Natural killer cell (primary cell): Measurements from ENCODE around the gene TRIM26. TPM values are rescaled to one million over a fixed set of nuclear protein-coding genes. Genes with fewer than 3 reads are reported as not detected.

Source experiments
- ATAC-seq, 3 donors: fragments of 150-1000 bp in 2 of 3; fragments of 200-7000 bp in 1 of 3; cut with Tn5 transposase; 1 replicate in 1 of 3; 2 replicates in 2 of 3; pipeline ENCODE4 v1.10.0; 2021; ENCODE audit warnings: mild to moderate bottlenecking in 2 of 3, moderate library complexity in 2 of 3
- DNase-seq, 2 donors: peaks; one replicate each; pipeline versions ENCODE4 v3.0.0 to v3.0.0-alpha.2; 2013 to 2021; ENCODE audit warnings: mixed read lengths in 1 of 2
- H3K27ac ChIP-seq: one replicate; pipeline ENCODE4 v1.5.1; 2013; ENCODE audit warnings: mild to moderate bottlenecking, low read length
- H3K27me3 ChIP-seq: one replicate; pipeline ENCODE4 v1.6.1; 2013; ENCODE audit warnings: low read length; ENCODE audit not compliant: control insufficient read depth, insufficient read depth
- H3K36me3 ChIP-seq: one replicate; pipeline ENCODE4 v1.6.1; 2013; ENCODE audit warnings: low read length; ENCODE audit not compliant: control insufficient read depth, insufficient read depth
- H3K4me1 ChIP-seq: one replicate; pipeline ENCODE4 v1.6.1; 2013; ENCODE audit warnings: low read length; ENCODE audit not compliant: control insufficient read depth, insufficient read depth
- H3K4me3 ChIP-seq: one replicate; pipeline ENCODE4 v1.5.1; 2013; ENCODE audit warnings: low read length
- H3K9me3 ChIP-seq: one replicate; pipeline ENCODE4 v1.6.1; 2013; ENCODE audit warnings: low read length; ENCODE audit not compliant: control insufficient read depth, insufficient read depth
- H3K27ac Mint-ChIP-seq, 2 donors: one replicate each; pipeline ENCODE4 v1.8.0; 2022; ENCODE audit warnings: mild to moderate bottlenecking in 2 of 2, mixed read lengths in 2 of 2, moderate library complexity in 1 of 2
- H3K27me3 Mint-ChIP-seq, 2 donors: one replicate each; pipeline ENCODE4 v1.8.0; 2022; ENCODE audit warnings: low read depth in 2 of 2, mixed read lengths in 2 of 2
- H3K36me3 Mint-ChIP-seq: one replicate; pipeline ENCODE4 v1.8.0; 2022; ENCODE audit warnings: mixed read lengths
- H3K4me1 Mint-ChIP-seq, 2 donors: one replicate each; pipeline ENCODE4 v1.8.0; 2022; ENCODE audit warnings: mixed read lengths in 2 of 2
- H3K4me3 Mint-ChIP-seq: one replicate; pipeline ENCODE4 v1.8.0; 2022; ENCODE audit warnings: mild to moderate bottlenecking, moderate library complexity, mixed read lengths
- H3K9me3 Mint-ChIP-seq, 2 donors: one replicate each; pipeline ENCODE4 v1.8.0; 2022; ENCODE audit warnings: mixed read lengths in 2 of 2
- CTCF ChIP-seq: fragments of 200-600 bp; IDR thresholded peaks from one replicate; pipeline ENCODE4 v1.8.0; 2022; ENCODE audit warnings: antibody characterized with exemption
- WGBS: methylation state at CpG from one replicate; pipeline ENCODE4 v1.1.7; 2013; ENCODE audit warnings: missing lambda C conversion rate; ENCODE audit not compliant: insufficient coverage; 5-methylcytosine and 5-hydroxymethylcytosine counted together
- intact Hi-C: fragments of 100-400 bp; cut with micrococcal nuclease; formaldehyde crosslinking; loops from one replicate; pipeline ENCODE4 v1.14.2; 2022
- total RNA-seq, 4 donors: library from RNA; stranded (reverse); fragments of 120-200 nt in 1 of 4; gene quantifications; one replicate each; pipeline versions ENCODE4 v1.2.3 to v1.2.4, GENCODE V29; 2013 to 2022

Gene TRIM26
- total RNA-seq, 3 donors from 2014 or later (not counting 1 experiment from before 2014, with no cell fraction given), result 69.3 to 73.7 (median 71.6) TPM

GRCh38 chr6:30160008-30160784 lies 53.0 kb downstream of the TRIM26 start:
- Mint-ChIP-seq H3K27ac (no peak overlapping the region), H3K4me1 (no peaks in the 10 kb centered on the region), H3K4me3 (no peak overlapping the region), H3K9me3 (no peaks in the 10 kb centered on the region), H3K27me3 (peaks cover 16 to 36% of the 10 kb centered on the region in 2 donors), H3K36me3 (no peaks in the 10 kb centered on the region)
- peaks cover 5% of the 10 kb centered on the region for H3K27me3 ChIP-seq
- H3K9me3 ChIP-seq, result no peaks in the 10 kb centered on the region
- no peak overlapping the region for H3K27ac ChIP-seq
- no peak for TF ChIP-seq CTCF
- 92% methylated on average over 17 of the region's 17 CpGs for WGBS
- DNase-seq, result no peak
- intact Hi-C loops, result no loop called here
- no peaks in the 10 kb centered on the region for H3K4me1 ChIP-seq
- ATAC-seq, result no peak
- H3K36me3 ChIP-seq, result no peaks in the 10 kb centered on the region
- H3K4me3 ChIP-seq, result no peak overlapping the region

DNA sequence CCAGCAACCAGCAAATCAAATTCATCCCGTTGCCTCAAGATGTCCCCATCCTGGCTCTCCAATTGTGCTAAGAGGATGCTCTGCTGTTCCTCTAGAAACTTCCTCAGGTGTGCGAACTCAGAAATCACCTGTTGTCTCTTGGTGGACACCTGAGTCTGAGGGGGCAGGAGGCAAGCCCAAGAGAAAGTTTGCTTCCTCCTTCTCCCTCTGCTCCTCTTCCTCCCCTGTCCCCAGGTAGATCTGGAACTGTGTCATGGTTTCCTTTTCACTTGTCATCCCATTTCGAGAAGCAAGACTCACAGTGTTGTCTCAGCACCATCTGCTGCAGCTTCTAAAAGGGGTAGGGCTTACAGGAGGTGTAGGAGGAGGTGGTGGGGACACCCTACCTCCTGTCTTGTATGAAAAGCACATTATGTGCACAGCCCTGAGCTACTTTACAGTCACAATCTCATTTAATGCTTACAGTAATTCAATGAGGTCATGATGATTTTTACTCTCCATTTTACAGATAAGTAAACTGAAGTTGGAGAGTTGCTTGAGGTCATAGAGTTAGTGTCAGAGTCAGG lies 54.6 kb downstream of the TRIM26 start:
- intact Hi-C loops, result no loop called here
- Histone ChIP-seq H3K4me1 (no peaks in the 10 kb centered on the region), H3K36me3 (no peaks in the 10 kb centered on the region), H3K4me3 (no peak overlapping the region), H3K27ac (no peak overlapping the region), H3K27me3 (peaks cover 5% of the 10 kb centered on the region), H3K9me3 (no peaks in the 10 kb centered on the region)
- no peaks in the 10 kb centered on the region for H3K4me1 Mint-ChIP-seq
- ATAC-seq, result no peak
- no peak for DNase-seq
- WGBS, result 74% methylated on average over 3 of the region's 3 CpGs
- TF ChIP-seq CTCF, result no peak
- H3K4me3 Mint-ChIP-seq, result no peak overlapping the region
- H3K9me3 Mint-ChIP-seq, result no peaks in the 10 kb centered on the region
- peaks cover 15 to 39% of the 10 kb centered on the region in 2 donors for H3K27me3 Mint-ChIP-seq
- H3K36me3 Mint-ChIP-seq, result no peaks in the 10 kb centered on the region
- H3K27ac Mint-ChIP-seq, result no peak overlapping the region

DNA sequence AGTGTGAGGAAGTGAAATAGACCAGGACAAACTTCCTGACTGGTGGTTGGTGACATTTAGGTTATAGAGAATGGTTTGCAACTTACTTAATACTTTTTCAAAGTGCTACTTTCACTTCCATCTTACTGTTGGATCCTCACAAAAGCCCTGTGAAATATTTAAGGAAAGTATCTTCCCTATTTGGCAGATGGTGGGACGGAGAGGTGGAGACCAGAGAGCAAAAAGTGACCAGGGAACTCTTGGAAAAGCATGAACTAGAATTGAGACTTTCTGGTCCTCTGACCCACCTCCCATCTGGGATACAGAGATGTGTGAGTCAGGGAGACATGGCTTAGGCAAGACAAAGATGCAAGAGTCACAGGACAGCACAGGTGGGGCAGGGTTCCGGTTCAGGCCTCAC lies 55.2 kb downstream of the TRIM26 start:
- intact Hi-C loops, result no loop called here
- ATAC-seq (no peak), DNase-seq (no peak)
- TF ChIP-seq CTCF, result no peak
- WGBS, result 88% methylated on average over 2 of the region's 2 CpGs
- no peak overlapping the region for H3K27ac Mint-ChIP-seq
- Histone ChIP-seq H3K27me3 (peaks cover 5% of the 10 kb centered on the region), H3K36me3 (no peaks in the 10 kb centered on the region), H3K9me3 (no peaks in the 10 kb centered on the region), H3K27ac (no peak overlapping the region), H3K4me3 (no peak overlapping the region), H3K4me1 (no peaks in the 10 kb centered on the region)
- H3K9me3 Mint-ChIP-seq, result no peaks in the 10 kb centered on the region
- H3K4me1 Mint-ChIP-seq, result no peaks in the 10 kb centered on the region
- no peak overlapping the region for H3K4me3 Mint-ChIP-seq
- peaks cover 18 to 45% of the 10 kb centered on the region in 2 donors for H3K27me3 Mint-ChIP-seq
- no peaks in the 10 kb centered on the region for H3K36me3 Mint-ChIP-seq
